NB4 (cell line): Measurements from ENCODE around the gene MAG.

Experiments used
- DNase-seq: peaks from one replicate; pipeline ENCODE4 v3.0.0; 2010; ENCODE audit warnings: low read depth
- H3K4me3 ChIP-seq: one replicate; pipeline ENCODE4 v1.5.1; 2011; ENCODE audit warnings: mild to moderate bottlenecking, low read depth, low read length, moderate library complexity
- MYC ChIP-seq: IDR thresholded peaks from 2 replicates; pipeline ENCODE4 v1.6.1; 2011; ENCODE audit warnings: low read depth, low read length
- POLR2A ChIP-seq: IDR thresholded peaks from 2 replicates; pipeline ENCODE4 v1.6.1; 2011; ENCODE audit warnings: mild to moderate bottlenecking; ENCODE audit not compliant: insufficient read length; ENCODE audit errors: extremely low read depth
- TF ChIP-seq, protein P1 (sequence below): IDR thresholded peaks from one replicate; pipeline ENCODE4 v1.5.1; 2012; ENCODE audit warnings: low read depth, low read length
- TF ChIP-seq, protein P2 (sequence below): IDR thresholded peaks from 2 replicates; pipeline ENCODE4 v1.6.1; 2011; ENCODE audit warnings: low read depth, low read length

MAG gene

DNA sequence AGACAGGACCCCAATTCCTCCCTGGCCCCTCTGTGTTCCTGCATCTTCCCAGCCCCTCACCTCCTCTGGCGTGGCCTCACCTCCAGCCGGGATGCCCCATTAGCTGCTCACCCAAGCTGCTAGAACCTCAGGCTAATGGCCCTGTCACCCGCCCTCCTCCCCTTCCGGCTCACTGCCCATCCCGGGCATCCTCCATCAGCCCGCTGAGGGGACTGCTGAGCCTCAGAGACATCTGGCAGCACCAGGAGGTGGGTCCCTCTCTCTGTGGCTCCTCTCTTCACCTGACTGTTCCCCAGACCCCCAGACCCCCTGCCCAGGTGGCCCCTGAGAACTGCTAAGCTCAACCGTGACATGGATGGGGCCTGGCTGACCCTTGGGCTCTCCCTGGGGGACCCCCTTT, 58.6 kb downstream of the MAG start:
- TF ChIP-seq, protein P1, sequence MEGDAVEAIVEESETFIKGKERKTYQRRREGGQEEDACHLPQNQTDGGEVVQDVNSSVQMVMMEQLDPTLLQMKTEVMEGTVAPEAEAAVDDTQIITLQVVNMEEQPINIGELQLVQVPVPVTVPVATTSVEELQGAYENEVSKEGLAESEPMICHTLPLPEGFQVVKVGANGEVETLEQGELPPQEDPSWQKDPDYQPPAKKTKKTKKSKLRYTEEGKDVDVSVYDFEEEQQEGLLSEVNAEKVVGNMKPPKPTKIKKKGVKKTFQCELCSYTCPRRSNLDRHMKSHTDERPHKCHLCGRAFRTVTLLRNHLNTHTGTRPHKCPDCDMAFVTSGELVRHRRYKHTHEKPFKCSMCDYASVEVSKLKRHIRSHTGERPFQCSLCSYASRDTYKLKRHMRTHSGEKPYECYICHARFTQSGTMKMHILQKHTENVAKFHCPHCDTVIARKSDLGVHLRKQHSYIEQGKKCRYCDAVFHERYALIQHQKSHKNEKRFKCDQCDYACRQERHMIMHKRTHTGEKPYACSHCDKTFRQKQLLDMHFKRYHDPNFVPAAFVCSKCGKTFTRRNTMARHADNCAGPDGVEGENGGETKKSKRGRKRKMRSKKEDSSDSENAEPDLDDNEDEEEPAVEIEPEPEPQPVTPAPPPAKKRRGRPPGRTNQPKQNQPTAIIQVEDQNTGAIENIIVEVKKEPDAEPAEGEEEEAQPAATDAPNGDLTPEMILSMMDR: no peak
- TF ChIP-seq, protein P2, sequence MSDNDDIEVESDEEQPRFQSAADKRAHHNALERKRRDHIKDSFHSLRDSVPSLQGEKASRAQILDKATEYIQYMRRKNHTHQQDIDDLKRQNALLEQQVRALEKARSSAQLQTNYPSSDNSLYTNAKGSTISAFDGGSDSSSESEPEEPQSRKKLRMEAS: no peak
- TF ChIP-seq MYC (no peak), POLR2A (no peak)
- no peak overlapping the region for H3K4me3 ChIP-seq
- no peak for DNase-seq

DNA sequence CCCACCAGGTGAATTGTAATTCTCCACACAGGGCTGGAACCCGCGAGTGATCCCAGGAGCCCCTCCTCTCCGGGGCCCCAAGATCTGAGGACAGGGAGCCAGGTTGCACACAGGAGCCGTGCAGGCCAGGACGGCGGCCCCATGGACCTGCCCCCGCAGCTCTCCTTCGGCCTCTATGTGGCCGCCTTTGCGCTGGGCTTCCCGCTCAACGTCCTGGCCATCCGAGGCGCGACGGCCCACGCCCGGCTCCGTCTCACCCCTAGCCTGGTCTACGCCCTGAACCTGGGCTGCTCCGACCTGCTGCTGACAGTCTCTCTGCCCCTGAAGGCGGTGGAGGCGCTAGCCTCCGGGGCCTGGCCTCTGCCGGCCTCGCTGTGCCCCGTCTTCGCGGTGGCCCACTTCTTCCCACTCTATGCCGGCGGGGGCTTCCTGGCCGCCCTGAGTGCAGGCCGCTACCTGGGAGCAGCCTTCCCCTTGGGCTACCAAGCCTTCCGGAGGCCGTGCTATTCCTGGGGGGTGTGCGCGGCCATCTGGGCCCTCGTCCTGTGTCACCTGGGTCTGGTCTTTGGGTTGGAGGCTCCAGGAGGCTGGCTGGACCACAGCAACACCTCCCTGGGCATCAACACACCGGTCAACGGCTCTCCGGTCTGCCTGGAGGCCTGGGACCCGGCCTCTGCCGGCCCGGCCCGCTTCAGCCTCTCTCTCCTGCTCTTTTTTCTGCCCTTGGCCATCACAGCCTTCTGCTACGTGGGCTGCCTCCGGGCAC, 59.6 kb downstream of the MAG start:
- no peak for DNase-seq
- no peak overlapping the region for H3K4me3 ChIP-seq
- TF ChIP-seq POLR2A (no peak), MYC (no peak)
- TF ChIP-seq, protein P2: no peak
- TF ChIP-seq, protein P1: no peak

DNA sequence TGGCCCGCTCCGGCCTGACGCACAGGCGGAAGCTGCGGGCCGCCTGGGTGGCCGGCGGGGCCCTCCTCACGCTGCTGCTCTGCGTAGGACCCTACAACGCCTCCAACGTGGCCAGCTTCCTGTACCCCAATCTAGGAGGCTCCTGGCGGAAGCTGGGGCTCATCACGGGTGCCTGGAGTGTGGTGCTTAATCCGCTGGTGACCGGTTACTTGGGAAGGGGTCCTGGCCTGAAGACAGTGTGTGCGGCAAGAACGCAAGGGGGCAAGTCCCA, 60.2 kb downstream of the MAG start:
- DNase-seq: no peak
- H3K4me3 ChIP-seq: no peak overlapping the region
- TF ChIP-seq POLR2A (no peak), MYC (no peak)
- TF ChIP-seq, protein P2: no peak

DNA sequence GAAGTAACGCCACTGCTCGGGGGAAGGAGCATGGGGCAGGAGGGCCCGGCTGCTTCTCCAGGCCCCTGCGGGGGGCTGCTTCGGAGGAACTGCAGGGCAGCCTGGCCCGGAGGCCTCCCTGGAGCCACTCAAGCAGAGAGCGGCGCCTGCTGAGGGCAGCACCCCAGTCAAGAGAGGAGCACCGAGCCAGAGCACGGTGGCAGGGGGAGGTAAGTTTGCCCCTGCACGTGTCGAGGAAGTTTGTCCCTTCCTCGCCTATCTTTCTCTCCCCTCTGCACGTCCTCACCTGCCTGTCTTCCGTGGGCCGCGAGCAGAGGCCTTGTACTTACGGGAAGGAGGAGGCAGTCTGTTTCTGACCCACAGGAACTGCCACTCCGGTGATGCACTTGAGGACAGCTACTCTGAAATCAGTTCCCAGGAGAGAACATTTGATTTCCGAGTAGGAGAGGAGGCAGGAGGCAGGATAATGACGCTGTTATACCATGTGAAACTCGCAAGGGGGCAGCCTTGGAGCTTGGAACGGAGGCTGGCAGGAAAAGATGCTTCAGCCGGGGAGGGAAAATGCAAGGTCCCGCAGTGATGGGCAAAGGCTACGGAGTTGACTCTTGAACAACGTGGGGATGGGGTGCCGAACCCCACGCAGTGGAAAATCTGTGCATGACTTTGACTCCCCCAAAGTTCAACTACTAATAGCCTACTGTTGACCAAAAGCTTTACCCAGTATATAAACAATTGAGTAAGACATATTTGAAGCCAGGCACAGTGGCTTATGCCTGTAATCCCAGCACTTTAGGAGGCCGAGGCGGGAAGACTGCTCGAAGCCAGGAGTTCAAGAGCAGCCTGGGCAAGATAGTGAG, 60.7 kb downstream of the MAG start:
- DNase-seq: peak; percentile 78
- H3K4me3 ChIP-seq: no peak overlapping the region
- TF ChIP-seq, protein P2: peak; percentile 65
- TF ChIP-seq, protein P1: peak; percentile 61
- TF ChIP-seq MYC (no peak), POLR2A (no peak)

DNA sequence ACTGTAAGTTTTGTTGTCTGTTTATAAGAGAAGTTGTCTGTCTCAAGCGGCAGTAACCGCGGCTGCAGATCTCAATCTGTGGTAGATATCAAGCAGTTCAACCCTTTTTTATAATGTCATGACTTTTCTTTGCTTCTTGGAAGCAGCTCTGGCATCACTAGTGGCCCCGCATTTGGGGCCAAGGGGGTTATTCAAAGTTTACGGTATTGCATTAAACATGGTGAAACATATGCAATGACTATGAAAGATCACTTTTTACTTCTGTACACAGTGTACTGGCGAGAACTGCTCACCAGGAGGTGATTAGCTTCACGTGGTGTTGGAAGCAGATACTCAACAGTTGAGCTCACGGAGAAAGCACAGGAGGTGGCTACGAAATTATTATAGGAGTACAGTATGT, 61.7 kb downstream of the MAG start:
- no peak for DNase-seq
- no peak overlapping the region for H3K4me3 ChIP-seq
- TF ChIP-seq POLR2A (no peak), MYC (no peak)
- TF ChIP-seq, protein P2: no peak
- TF ChIP-seq, protein P1: no peak

DNA sequence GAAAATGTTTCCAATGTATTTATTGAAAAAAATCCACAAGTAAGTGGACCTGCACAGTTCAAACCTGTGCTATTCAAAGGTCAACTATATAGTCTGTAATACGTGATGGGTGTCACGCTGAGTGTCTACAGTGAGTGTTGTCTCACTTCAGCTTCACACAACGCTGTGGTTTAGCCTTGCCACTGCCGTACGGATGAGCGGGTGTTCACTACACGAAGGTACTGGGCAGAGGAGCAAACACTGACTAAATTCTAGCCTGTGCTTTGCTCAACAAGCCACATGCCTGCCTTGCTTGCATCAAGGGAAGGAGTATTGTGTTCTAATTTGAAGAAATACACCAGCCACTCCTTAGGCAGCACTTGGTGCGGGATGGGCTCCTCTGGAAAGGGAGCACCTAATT, 62.9 kb downstream of the MAG start:
- DNase-seq: no peak
- TF ChIP-seq, protein P2: no peak
- TF ChIP-seq MYC (no peak), POLR2A (no peak)
- TF ChIP-seq, protein P1: no peak
- no peak overlapping the region for H3K4me3 ChIP-seq
